Measurements from ENCODE around the gene LARP1B. TPM values are rescaled to one million over a fixed set of nuclear protein-coding genes. Genes with fewer than 3 reads are reported as not detected.

LARP1B gene
- total and polyA plus RNA-seq, 9 of the 15 experiments (the other 6 are each of a cell fraction or from before 2014, with no cell fraction given), result 19.2 to 59.7 (median 37.9) TPM

DNA sequence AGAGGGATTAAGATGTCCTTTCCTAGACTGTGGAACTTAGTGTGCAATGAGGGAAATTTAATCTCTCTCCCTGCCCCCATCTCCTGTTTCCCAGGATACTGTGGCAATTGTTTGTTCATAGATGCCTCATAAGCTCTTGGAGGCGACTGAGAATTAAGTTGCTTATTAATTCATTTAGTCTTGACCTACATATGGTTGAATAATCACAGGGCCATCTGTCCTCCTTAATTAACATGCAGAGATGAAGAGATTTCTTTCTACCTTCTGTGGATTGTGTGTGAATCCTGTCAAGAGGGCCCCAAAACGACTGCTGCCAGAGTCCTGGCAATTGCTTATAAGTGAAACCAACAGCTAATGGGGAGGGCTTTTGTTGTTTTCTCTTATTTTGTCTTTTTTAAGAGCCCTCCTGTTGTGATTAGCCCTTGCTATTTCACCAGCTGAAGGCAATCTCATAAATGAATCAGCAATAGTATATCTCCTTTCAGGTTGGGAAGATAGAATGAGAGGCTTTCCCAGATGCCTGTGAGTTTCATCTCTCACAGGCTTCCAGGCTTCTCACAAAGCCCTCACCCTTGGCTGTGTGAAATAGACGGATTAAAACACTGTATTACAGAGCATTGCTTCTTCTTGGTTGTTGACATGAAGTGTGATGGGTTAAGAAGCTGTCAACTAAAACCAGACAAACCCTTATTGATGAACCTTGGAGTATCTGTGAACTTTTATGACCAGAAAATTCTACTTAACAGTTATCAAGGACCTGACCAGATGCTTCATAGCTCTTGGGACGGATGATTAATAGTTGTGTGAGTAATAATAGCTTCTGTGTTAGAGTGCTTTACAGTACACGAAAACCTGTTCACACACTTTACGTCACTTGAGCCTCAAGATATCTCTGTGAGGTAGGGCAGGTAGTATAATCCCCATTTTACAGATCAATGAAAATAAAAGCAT, 168.0 kb downstream of the LARP1B start (continued):
- TF ChIP-seq, protein P1, sequence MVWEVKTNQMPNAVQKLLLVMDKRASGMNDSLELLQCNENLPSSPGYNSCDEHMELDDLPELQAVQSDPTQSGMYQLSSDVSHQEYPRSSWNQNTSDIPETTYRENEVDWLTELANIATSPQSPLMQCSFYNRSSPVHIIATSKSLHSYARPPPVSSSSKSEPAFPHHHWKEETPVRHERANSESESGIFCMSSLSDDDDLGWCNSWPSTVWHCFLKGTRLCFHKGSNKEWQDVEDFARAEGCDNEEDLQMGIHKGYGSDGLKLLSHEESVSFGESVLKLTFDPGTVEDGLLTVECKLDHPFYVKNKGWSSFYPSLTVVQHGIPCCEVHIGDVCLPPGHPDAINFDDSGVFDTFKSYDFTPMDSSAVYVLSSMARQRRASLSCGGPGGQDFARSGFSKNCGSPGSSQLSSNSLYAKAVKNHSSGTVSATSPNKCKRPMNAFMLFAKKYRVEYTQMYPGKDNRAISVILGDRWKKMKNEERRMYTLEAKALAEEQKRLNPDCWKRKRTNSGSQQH (CRISPR knock-in tag; IDR thresholded peaks at IDR 0.05), result no peak
- TF ChIP-seq MAFG (tag; conservative IDR thresholded peaks at IDR 0.05), result no peak
- no peak for TF ChIP-seq RBBP5 (IDR thresholded peaks at IDR 0.05; ENCODE audit: borderline replicate concordance, insufficient read depth, low read length, poor library complexity, severe bottlenecking)
- no peak for TF ChIP-seq ZNF274 (IDR thresholded peaks at IDR 0.05; ENCODE audit: borderline replicate concordance, low read depth, low read length)
- no peak for TF ChIP-seq L3MBTL2 (IDR thresholded peaks at IDR 0.05)
- TF ChIP-seq, protein P2, sequence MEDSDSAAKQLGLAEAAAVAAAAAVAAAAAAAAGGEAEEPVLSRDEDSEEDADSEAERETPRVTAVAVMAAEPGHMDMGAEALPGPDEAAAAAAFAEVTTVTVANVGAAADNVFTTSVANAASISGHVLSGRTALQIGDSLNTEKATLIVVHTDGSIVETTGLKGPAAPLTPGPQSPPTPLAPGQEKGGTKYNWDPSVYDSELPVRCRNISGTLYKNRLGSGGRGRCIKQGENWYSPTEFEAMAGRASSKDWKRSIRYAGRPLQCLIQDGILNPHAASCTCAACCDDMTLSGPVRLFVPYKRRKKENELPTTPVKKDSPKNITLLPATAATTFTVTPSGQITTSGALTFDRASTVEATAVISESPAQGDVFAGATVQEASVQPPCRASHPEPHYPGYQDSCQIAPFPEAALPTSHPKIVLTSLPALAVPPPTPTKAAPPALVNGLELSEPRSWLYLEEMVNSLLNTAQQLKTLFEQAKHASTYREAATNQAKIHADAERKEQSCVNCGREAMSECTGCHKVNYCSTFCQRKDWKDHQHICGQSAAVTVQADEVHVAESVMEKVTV (CRISPR knock-in tag; IDR thresholded peaks at IDR 0.05), result no peak
